OCI-M2 (cell line): ENCODE results near the gene ATP2A2.
"Not testable (repeated sequence)": the region's sequence is repeated elsewhere in the genome, so short reads cannot be mapped to it uniquely, and the experiment has no call there.

Experiments
- DNase-seq: peaks from one replicate; lab custom pipeline; 2025; ENCODE audit not compliant: unreplicated experiment; lab: John Stamatoyannopoulos, UW

The ATP2A2 gene

DNA sequence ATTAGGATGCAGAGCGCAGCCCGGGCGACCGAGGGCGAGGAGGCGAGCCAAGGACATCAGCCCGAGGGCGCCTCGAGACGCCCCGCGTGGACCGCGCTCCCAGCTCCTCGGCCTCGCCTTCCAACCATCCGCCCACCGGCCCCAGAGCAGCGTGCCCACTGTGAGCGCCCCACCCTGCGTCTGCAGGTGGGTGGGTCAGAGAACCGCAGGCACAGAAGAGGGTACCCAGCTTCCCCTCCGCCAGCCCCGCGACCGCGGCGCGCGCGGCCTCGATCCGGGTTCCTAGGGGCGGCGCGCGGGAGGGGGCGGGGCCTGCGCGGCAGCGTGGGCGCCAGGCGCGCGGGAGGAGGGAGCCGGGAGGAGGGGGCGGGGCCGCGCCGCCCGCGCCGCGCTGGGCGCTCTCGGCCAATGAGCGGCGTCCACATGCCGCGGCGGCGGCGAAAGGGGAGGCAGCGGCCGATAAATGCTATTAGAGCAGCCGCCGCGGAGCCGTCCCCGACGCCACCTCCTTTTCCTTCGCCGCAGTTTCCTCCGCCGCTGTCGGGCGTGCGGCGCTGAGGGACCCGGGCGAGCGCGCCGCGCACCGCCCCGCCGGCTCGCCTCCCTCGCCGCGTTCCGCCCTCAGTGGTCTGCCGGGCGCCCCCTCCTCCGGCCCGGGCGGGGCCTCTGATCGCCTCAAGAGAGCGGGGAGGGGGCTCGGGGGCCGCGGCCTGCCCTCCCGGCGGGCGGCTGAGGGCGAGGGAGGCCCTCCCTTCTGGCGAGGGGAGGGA, at the start of gene ATP2A2:
TSS of gene ATP2A2 (plus strand) at position 469 of the 770 bp plus-strand sequence. CDS start 543 bp downstream, outside the sequence.
- peak; percentile 34 for DNase-seq

- no peak for DNase-seq
Observed at GRCh38 chr12:110233212-110233903, 47.7 kb upstream of the ATP2A2 start.

GRCh38 chr12:110234331-110234751, 46.7 kb upstream of the ATP2A2 start:
- DNase-seq = no peak

DNA sequence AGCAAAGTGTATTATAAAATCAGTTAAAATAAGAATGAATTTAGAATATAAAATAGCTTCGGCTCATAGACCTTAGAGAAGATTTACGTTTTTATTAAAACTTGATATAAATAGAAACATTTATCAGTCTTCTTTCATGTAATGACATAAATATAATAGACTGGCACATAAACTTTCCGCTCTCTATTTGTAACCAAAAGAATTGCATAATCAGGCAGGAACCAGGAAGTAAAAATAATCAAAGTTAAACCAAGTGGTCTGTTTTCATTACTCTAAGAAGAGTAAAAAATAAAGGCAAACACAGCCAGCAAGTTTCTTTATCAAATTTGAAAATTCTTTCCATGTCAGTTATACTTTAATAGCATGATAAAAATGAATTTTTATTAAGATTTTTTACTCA, 46.3 kb upstream of the ATP2A2 start:
- no peak for DNase-seq

- DNase-seq = no peak
Observed at GRCh38 chr12:110235383-110235782, 45.7 kb upstream of the ATP2A2 start.

- no peak for DNase-seq
Observed at GRCh38 chr12:110243227-110243626, 37.8 kb upstream of the ATP2A2 start.

- DNase-seq = no peak
Observed at GRCh38 chr12:110244372-110244771, 36.7 kb upstream of the ATP2A2 start.

- DNase-seq = no peak
Observed at GRCh38 chr12:110244829-110245228, 36.2 kb upstream of the ATP2A2 start.

- DNase-seq = no peak
Observed at GRCh38 chr12:110245369-110245772, 35.7 kb upstream of the ATP2A2 start.

GRCh38 chr12:110246636-110247339, 34.3 kb upstream of the ATP2A2 start:
- no peak for DNase-seq

GRCh38 chr12:110247340-110248095, 33.5 kb upstream of the ATP2A2 start:
- DNase-seq = no peak

DNA sequence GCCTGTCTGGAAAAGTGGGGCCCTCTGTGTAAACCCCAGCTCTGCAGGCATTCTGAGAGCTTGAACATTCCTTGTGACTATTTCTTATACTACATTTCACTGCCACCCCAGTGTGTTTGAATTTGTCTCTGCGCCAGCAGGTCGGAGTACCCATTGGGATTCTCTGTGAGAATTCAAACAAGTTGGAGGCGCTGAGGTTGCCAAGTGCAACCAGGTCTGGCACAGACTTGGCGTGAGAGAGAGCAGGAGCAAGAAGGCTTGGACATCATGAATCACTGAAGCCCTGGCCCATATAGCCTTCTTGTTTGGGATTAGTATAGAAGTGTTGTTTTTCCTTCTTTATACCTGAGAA, 33.0 kb upstream of the ATP2A2 start:
- DNase-seq = no peak

GRCh38 chr12:110249105-110249504, 31.9 kb upstream of the ATP2A2 start:
- no peak for DNase-seq

DNA sequence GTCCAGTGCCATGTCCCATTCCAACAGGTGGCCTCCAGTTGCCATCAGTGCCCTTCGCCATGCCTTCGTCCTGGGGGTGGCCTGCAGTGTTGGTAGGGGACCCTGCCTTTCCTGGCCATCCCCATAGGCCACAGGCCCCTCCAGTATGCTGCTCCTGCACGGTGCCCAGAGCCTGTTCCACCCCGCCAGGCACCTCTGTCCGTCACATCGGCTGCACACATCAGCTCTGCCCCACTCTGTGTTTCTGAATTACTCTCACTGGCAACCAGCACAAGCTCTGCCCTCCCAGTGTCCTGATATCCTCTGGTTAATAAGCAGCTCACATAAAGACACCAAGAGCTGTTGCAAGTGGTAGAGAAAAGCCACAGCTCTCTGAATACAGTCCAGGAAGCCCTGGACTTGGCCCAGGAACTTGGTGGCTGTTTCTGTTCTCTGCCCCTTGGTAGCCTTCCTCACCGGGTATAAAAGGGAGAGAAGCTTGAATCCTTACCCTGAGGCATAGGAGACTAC, 31.3 kb upstream of the ATP2A2 start:
- no peak for DNase-seq

GRCh38 chr12:110251381-110251780, 29.7 kb upstream of the ATP2A2 start:
- no peak for DNase-seq

GRCh38 chr12:110252716-110253115, 28.3 kb upstream of the ATP2A2 start:
- no peak for DNase-seq

DNA sequence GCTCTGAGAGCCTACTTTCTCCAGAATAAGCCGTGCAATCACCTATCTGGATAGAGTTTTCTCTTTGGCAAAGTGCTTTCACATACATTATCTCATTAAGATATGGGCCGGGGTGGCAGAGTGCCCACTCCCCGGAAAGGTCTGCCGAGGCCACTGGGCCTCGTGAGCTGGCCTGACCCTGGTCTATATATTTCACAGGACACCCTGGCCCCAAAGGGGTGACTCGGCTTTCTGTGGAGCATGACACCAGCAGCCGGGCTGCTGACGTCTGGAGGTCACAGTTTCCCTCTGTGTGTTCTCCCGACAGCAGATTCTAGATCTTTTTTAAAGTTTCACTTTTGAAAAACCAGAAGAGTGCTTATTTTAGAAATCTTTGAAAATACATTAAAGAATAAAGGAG, 27.9 kb upstream of the ATP2A2 start:
- no peak for DNase-seq

DNA sequence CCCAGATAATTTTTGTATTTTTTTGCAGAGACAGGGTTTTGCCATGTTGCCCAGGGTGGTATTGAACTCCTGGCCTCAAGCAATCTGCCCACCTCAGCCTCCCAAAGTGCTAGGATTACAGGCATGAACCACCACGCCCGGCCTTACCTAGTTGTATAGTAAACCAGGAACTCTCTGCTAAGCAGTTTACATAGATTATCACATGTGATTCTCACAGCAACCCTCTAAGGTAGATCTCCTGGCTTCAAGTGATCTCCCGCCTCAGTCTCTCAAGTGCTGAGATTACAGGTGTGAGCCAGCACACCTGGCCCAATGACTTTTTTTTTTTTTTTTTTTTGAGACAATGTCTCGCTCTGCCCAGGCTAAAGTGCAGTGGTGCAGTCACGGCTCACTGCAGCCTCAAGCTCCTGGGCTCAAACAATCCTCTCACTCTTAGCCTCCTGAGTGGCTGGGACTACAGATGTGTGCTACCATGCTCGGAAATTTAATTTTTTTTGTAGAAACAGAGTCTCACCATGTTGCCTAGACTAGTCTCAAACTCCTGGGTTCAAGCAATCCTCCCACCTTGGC, 26.0 kb upstream of the ATP2A2 start:
- no peak for DNase-seq

DNA sequence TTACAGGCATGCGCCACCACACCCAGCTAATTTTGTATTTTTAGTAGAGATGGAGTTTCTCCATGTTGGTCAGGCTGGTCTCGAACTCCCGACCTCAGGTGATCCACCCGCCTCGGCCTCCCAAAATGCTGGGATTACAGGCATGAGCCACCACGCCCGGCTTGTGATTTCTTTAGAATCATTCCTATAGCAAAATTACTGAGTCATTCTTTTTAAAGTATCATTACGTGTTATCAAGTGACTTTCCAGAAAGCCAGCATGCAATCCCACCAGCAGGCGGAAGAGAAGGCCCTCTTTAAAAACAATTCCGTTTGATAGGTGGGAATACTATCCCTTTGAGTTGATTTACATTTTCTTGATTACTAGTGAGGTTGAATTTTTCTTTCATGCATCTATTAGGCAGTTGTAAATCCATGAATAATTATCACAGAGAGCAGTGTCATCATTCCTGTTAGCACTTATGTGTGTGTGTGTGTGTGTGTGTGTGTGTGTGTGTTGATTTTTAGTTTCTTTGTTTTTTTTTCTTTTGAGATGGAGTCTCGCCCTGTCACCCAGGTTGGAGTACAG, 25.1 kb upstream of the ATP2A2 start:
- not testable (repeated sequence) for DNase-seq

DNA sequence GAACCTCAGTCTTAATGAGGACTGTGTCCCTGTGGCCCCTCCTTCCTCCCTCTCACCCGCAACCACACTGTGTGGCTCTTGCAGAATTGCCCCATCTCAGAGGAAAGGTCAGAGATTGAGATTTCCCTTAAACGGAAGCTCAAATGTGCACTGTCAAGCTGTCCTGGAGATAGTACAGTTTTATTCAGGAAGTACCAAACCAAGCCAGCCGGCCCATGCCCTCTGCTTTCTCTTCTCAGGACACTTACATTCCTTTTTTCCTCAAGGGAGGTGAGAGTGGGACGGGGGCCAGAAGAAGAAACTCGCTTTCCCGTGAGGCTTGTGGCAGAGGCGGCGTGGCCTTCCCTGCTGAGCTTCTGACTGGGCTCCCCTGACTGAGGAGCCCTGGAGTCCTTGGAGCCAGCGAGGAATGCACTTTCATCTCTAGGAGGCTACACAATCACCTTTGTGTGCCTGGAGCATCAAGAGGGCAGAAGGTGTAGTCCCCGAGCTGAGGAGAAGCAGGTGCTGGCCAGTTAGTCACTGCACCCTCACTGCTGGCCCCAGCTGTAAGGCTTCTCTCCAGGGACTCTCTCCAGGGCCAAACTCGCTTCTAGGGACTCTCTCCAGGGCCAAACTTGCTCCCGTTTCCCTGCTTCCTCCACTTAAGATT, 24.1 kb upstream of the ATP2A2 start:
- no peak for DNase-seq
